ENCODE measurements around the gene ADGRB2.

The ADGRB2 gene

DNA sequence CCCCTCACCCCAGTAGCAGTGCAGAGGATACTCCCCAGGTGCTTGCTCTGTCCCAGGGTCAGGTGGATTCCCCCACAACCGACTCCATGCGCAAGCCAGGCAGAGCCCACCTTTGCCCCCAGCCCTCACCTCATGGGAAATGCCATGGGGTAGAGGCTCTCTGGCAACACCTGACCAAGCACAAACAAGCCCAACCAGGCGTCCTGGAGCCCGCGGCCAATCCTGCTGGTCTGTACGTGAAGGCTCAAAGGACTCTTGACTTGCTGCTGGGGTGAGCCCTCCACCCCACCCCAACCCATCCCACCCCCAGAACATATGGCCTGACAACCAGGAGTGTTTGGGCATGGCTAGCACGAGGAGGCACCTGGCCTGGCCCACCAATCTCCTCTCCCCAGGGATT lies 1.8 kb downstream of the ADGRB2 start:
- DNase-seq = no peak

DNA sequence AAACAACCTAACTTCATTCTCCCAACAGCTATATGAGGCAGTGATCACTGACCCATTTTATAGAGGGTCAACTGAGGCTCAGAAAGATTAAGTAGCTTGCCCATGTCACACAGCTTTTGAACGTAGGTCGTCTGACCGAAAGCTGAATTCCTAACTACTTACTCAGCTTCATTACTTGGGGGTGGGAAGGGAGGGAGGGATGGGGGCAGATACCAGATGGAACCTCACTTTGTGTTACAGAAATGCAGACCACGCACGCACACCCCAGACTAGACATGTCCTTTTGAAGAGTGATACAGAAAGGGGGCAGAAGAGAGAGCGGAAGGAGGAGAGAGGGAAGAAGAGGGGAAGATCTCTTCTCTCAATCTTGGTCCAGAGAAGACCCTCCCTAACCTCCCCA lies 2.3 kb downstream of the ADGRB2 start:
- no peak for DNase-seq

- peak; percentile 75 to 82 for DNase-seq
These were observed 3.4 kb downstream of the ADGRB2 start for GRCh38 chr1:31760471-31761470.

DNA sequence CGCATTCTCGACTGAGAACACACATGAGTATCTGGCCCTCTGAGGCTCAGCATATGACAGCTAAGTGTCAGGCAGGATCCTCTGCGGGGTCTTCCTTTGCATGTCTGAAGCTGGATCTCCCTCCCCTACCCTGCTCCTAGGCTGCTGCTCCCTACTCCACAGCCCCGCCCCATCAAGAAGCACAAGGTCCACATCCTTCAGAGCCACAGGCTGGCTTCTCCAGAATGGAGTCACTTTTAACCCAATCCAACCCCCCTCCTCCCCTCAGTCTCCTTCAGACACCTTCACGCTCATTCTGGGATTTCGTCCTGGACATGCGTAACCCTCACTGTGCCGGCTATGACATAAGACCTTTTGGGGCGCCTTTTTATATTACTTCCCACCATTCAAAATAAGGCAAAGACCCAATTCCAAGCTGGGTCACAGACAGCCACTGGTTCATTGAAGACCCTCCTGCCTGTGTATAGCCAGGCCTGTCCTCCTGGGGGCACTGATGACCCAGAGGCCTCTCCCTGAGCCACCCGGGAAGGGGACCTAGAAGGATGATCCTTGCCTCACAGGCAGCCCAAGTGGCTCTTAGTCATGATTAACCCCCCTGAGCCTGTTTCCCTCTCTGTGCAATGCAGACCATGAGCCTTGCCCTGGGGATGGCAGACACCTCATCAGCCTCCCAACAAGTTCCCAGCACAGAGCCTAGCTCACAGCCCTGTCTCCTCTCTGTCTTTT lies 4.7 kb downstream of the ADGRB2 start:
- no peak for DNase-seq

- DNase-seq = no peak
These were observed 5.3 kb downstream of the ADGRB2 start for GRCh38 chr1:31758823-31759222.

GRCh38 chr1:31757989-31758388 lies 6.2 kb downstream of the ADGRB2 start:
- no peak for DNase-seq

DNA sequence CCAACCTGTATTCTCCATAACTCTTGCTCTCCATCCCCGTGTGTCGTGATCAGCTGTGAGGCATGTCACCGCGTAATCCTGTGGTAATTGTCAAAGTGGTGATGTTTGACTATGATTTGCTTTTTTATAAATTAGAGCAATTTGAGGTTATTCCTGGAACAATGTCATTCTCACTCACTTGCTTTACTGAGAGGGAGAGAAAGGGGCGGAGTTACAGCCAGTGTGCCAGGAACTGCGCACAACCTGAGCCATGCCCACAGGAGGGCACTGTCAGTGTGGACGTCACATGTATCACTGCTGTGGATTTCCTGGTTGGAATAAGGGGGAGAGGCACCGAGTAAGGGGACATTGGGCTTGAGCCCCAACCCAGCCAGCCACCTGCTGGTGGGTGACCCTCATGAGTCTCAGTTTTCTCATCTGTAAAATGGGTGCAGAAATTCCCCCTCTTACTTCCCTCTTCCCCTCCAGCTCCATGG lies 6.9 kb downstream of the ADGRB2 start:
- DNase-seq = no peak

GRCh38 chr1:31756578-31756977 lies 7.6 kb downstream of the ADGRB2 start:
- DNase-seq = no peak

DNA sequence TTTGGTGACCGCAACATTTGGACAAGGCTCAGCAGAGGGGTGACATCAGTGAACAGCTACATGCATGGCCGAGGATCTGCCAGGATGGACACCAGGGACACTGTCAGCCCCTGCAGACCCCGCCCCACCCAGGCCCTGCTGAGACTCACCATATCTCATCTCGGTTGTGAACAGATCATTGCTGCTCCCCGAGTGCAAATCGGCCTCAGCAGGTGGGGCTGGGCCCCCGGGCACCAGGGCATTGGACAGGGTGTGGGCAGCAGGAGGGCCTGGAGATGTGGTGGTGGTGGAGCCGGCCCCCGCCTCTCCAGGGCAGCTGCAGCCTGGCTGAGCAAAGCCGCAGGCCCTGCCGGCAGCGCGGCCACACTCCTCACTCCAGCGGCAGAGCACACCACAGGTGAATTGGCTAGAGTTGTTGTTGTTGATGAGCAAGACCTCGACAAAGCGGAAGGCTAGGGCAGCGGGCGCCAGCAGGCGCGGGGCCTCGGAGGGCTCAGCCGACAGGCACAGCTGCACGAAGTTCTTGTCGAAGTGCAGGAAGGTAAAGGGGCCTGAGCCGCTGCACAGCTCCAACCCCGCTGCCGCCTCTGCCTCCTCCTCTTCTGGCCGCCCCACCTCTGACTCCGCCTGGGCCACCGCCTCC lies 8.2 kb downstream of the ADGRB2 start:
- no peak for DNase-seq

- no peak for DNase-seq
These were observed 8.9 kb downstream of the ADGRB2 start for GRCh38 chr1:31755197-31755611.

- no peak for DNase-seq
These were observed 9.7 kb downstream of the ADGRB2 start for GRCh38 chr1:31754397-31754796.

DNA sequence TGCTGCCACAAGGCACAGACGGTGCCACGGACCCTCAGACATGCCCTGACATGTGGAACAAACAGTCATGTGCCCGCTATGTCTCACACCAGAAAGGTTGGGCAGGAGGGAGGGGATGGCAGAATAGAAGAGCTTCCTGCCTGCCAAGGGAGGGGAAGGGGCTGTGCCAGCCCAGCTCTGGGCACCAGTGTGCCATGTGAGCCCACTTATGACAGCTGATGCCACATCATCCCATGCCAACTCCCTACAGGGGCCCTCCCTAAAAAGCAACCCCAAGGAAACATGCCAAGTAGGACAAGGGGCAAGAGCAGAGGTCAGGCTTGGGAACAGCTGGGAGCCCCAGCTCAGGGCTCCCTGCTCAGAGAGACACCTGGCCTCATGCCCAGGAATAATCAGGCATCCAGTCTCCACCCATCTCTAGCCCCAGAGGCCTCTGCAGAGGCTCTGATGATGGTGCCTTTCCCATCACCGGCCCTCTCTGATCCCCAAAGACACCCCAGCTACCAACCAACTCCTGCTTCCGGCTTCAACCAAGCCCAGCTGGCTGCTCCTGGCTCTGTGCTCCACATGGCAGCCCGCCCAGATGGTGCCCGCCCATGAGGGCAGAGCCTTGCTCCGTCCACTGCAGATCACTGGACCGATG lies 10.3 kb downstream of the ADGRB2 start:
- no peak for DNase-seq

GRCh38 chr1:31752952-31753475 lies 11.1 kb downstream of the ADGRB2 start:
- no peak for DNase-seq

DNA sequence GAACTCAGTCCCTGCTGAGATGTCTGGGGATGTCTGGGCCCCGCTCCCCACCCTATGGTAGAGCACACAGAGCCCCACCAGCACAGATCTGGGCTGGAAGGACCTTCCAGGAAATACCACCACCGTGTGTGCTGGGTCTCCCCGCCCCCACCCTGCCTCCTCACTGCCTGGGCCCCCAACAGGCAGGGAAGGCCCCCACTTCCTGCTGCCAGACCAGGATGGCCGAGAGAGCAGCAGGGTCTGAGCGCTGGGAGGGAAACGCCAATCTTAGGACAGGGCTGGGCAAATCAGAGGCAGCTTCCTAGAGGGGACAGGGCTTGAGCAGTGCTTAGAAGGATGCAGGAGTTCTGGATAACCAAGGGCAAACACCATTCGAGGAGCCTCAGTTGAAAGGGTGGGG lies 11.9 kb downstream of the ADGRB2 start:
- DNase-seq = no peak

DNA sequence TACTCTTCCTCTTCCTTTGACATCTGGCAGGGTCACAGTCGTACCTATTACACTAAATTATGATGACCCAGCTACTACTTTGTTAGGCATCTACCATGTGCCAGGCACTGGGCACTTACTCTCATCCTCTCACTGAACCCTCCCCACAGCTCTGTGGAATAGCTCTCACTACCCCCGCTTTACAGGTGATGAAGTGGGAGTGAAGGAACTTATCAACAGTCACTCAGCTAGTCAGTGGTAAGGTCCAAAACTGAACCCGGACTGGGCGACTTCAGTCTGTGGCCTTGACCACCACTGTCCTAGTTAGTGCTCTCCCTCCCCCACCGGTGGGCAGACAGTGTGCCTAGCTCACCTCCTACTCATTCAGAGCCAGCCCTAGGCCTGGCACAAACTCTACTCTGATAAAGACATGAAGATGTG lies 12.3 kb downstream of the ADGRB2 start:
- no peak for DNase-seq

- peak; percentile 45 to 50 for DNase-seq
These were observed 13.2 kb downstream of the ADGRB2 start for GRCh38 chr1:31750858-31751510.

- DNase-seq = no peak
These were observed 14.1 kb downstream of the ADGRB2 start for GRCh38 chr1:31749785-31750735.

DNA sequence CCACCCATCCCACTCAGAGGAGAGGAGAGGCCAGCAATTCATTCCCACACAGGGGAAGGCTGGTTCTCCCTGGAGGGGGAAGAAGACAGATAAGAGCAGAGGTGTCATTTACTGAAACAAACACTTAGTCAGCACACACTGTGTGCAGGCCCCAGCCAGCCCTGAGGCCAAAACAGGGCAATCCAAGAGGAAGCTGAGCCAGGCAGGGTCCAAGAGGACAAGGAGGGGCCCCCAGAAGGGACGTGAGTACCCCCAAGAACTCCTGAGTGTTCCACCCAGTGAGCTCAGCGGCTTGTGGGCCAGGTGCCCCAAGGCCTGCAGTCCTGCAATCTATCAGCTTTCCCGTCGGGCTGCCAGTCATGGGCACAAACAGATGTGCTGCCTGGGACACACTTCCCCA lies 15.8 kb downstream of the ADGRB2 start:
- no peak for DNase-seq

DNA sequence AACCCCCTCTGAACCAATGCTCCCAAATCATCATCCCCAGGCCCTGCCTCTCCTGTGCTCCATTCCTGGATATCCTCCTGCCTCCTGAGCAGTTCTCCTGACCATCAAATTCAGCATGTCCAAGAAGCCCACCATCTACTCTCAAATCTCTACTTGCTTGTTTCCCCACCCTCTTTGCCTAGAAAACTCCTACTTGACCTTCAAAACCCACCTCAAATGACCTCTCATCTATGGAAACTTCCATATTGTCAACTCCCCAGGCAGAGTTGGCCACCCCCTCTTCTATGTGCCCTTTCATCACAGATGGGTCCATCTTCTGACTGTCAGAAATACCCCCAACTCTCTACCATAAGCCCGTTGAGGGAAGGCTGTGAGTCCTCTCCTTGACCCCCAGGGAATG lies 16.8 kb downstream of the ADGRB2 start:
- no peak for DNase-seq

- no peak for DNase-seq
These were observed 17.5 kb downstream of the ADGRB2 start for GRCh38 chr1:31746687-31747086.
